Epidermal melanocyte (primary cell): ENCODE results near the gene SRGAP1.

Experiments
- DNase-seq: peaks from one replicate; pipeline ENCODE4 v3.0.0; 2011; ENCODE audit warnings: low spot score; ENCODE audit not compliant: insufficient read length

SRGAP1 gene

DNA sequence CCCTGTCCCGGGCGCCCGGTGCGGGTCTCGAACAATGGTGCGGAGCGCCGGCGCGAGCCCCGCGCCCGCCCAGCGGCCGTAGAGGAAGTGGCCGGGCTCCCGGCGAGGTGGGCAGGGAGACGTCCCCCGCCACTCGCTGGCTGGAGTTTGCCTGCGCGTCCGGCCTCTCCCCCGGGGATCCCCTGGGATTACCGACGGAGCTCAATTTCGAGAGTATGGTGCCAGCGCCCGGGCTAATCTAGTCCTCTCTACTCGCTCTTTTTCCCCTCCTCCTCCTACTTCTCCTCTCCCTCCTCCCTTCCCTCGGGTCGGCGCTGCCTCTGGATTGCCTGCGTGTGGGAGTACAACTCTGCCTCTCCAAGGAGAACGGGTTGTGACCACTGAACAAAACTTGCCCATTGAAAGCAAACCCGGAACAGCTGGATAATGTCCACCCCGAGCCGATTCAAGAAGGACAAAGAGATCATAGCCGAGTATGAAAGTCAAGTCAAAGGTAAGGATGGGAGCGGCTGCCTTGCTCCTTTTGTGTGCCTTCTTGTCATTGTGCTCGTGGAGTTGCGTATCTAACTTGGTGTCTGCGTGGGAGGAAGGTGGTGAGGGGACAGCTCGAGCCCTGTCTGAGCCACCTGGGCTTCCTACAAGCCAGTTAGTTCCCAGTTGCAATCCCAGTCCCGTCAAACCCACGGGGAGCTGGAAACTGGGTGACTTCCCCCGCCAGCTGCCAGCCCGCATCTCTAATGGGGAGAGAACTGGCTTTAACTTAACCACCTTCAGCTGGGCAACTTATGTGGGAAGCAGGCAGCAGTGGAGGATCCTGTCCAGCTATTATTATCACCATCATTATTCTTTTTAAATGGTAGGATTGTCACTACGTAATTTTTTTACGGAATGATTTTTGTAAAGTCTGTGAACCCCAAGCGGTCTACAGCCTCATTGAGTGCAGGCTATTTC lies at the start of gene SRGAP1:
TSS of gene SRGAP1 (plus strand) at position 310 of the 951 bp plus-strand sequence. CDS start at position 427, 117 bp downstream.
- peak; percentile 38 for DNase-seq

GRCh38 chr12:63795032-63795687 lies 49.3 kb upstream of the SRGAP1 start:
- DNase-seq, result no peak

DNA sequence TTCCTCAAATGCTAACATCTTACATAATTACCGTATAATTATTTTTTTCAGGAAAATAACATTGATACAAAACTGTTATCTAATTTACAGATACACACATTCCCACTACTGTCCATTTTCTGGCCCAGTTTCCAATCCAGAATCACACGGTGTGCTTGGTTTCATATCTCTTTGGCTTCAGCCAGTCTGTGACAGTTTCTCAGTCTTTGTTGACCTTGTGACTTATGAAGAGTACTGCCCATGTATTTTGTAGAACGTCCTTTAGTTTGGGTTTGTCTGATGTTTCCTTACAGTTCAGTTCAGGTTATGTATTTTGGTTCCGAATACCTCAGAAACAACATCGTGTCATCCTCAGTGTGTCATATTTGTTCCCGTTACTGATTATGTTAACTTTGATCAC lies 48.6 kb upstream of the SRGAP1 start:
- DNase-seq, result no peak

DNA sequence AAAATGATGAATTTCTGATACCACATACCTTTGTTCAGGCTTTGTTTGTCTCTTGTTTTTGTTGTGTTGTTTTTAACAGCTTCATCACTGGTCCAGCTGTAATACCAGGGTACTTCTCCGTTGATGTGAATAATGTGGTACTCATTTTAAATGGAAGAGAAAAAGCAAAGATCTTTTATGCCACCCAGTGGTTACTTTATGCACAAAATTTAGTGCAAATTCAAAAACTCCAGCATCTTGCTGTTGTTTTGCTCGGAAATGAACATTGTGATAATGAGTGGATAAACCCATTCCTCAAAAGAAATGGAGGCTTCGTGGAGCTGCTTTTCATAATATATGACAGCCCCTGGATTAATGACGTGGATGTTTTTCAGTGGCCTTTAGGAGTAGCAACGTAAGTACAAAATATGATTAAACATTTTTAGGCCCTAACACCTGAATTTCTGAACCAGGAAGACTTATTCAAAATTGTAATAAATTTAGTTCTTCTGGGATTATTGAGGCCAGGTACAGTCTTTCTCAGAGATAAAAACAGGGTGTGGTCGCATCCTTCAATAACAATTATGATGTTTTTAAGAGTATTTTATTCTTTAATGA lies 42.4 kb upstream of the SRGAP1 start:
- no peak for DNase-seq

- no peak for DNase-seq
These were observed 39.8 kb upstream of the SRGAP1 start for GRCh38 chr12:63804746-63805145.

DNA sequence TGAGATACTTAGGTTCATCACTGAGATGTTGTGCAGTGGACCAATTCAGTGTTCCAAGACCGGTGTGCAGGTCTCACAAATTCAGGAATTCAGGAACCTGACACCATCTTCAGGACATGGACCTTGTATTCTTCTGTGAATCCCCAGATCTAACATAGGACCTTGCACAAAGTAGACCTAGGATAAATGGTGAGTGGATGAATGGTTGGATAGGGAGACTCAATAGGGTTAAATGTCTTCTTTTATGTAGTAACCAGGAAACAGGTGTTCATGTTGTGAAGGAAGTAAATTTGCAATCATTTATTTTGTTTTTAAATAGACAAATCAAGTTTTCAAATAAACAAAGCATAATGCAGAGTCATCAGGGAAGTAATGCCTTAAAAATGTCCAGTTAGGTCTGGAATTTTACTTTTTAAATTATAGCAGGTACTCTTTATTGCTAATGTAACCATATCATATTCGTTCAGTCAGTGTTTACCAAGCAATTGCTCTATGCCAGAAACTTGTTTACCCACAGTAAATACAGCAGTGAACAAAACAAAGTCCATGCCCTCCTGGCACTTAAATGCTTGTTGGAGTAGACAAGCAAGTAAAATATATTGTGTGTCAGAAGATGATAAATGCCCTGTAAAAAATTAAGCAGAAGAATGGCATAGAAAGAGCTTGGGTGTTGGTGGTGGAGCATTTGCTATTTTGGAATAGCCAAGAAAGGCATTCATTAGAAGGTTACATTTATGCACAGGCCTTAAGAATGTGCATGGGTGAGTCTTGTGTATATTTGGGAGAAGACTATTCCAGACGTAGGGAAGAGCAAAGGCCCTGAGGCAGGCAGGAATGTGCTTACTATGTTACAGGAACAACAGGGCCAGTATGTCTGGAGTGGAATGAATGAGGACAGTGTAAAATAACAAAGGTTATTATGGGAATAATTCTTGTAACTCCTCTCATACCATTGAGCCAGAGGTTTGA lies 38.5 kb upstream of the SRGAP1 start:
- DNase-seq, result no peak

DNA sequence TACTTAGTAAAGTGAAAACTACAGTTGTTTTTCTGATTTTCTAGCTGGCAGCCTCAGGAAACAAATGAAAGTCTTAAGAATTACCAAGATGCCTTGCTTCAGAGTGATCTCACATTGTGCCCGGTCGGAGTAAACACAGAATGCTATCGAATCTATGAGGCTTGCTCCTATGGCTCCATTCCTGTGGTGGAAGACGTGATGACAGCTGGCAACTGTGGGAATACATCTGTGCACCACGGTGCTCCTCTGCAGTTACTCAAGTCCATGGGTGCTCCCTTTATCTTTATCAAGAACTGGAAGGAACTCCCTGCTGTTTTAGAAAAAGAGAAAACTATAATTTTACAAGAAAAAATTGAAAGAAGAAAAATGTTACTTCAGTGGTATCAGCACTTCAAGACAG lies 35.9 kb upstream of the SRGAP1 start:
- DNase-seq, result no peak

GRCh38 chr12:63809566-63809965 lies 34.9 kb upstream of the SRGAP1 start:
- DNase-seq, result no peak

DNA sequence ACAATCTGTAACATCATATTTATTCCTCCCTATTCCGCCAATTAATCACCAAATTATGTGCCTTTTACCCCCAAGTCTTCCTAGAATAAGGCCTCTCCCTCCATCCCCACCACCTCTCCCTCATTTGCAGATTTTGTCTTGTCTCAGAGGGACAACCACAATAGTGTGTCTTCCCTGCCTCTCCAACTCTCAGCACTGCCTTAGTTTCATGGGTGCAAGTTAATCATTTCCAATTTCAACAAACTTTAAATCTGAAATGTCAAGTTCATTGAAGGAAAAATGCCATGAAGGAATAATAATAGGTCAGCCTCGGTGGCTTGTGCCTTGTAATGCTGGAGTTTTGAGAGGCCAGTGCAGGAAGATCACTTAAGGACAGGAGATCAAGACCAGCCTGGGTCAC lies 33.2 kb upstream of the SRGAP1 start:
- no peak for DNase-seq

DNA sequence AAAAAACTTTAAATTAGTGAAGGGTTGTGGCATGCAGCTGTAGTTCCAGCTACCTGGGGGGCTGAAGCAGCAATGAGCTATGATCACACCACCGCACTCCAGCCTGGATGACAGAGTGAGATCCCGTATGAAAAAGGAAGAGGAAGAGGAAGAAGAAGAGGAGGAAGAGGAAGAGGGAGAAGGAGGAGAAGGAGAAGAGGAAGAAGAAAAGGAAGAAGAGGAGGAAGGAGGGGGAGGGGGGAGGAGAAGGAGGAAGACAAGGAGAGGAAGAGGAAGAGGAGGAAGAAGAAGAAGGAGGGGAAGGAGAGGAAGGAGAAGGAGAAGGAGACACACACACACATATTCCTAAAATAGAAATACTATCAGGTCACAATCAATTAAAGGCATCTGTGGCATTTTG lies 32.7 kb upstream of the SRGAP1 start:
- no peak for DNase-seq

- DNase-seq, result no peak
These were observed 30.2 kb upstream of the SRGAP1 start for GRCh38 chr12:63814146-63814772.

- DNase-seq, result no peak
These were observed 29.0 kb upstream of the SRGAP1 start for GRCh38 chr12:63815482-63815852.

- DNase-seq, result no peak
These were observed 28.5 kb upstream of the SRGAP1 start for GRCh38 chr12:63816031-63816430.

- DNase-seq, result no peak
These were observed 24.1 kb upstream of the SRGAP1 start for GRCh38 chr12:63820427-63820826.

DNA sequence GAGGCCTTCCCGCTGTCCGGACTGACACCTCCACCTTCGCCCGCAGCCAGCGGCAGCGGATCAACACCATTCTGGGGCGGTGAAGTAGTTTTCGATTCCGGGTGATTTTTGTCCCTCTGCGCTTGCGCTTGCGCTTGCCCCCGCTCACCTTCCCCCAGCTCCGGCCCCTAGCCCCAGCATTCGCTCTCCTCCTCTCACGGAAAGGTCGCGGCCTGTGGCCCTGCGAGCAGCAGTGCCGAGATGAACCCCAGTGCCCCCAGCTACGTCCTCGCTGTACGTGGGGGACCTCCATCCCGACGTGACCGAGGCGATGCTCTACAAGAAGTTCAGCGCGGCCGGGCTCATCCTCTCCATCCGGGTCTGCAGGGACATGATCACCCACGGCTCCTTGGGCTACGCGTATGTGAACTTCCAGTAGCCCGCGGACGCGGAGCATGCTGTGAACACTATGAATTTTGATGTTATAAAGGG lies 22.7 kb upstream of the SRGAP1 start:
- DNase-seq, result no peak

DNA sequence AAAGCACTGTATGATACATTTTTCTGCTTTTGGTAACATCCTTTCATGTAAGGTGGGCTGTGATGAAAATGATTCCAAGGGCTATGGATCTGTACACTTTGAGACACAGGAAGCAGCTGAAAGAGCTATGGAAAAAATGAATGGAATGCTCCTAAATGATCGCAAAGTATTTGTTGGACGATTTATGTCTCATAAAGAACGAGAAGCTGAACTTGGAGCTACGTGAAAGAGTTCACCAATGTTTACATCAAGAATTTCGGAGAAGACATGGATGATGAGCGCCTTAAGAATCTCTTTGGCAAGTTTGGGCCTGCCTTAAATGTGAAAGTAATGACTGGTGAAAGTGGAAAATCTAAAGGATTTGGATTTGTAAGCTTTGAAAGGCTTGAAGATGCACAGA lies 22.1 kb upstream of the SRGAP1 start:
- DNase-seq, result no peak

GRCh38 chr12:63823040-63823439 lies 21.5 kb upstream of the SRGAP1 start:
- DNase-seq, result no peak

GRCh38 chr12:63826006-63826585 lies 18.4 kb upstream of the SRGAP1 start:
- peak; percentile 69 for DNase-seq

- no peak for DNase-seq
These were observed 15.6 kb upstream of the SRGAP1 start for GRCh38 chr12:63828867-63829266.

GRCh38 chr12:63836046-63836445 lies 8.5 kb upstream of the SRGAP1 start:
- no peak for DNase-seq
